SK-N-SH (cell line): Measurements from ENCODE around the gene HTRA2. TPM values are rescaled to one million over a fixed set of nuclear protein-coding genes. Genes with fewer than 3 reads are reported as not detected.
A peak's percentile ranks its signal among the peaks of the same experiment; 100 is the strongest.

Source experiments
- CTCF ChIA-PET: fragments of 300-600, 350-600 bp; formaldehyde crosslinking; extraction: SDS; loops from one replicate; lab custom pipeline; 2021; lab: Yijun Ruan, JAX
- POLR2A ChIA-PET: fragments of 350-600 bp; sonication (Branson Sonifier 250); formaldehyde crosslinking; extraction: SDS; loops from one replicate; lab custom pipeline; 2020; ENCODE audit warnings: antibody characterized with exemption, inconsistent platforms; lab: Yijun Ruan, JAX
- DNase-seq: peaks from one replicate; pipeline ENCODE4 v3.0.0; 2012
- H2AFZ ChIP-seq: fragments of 200-600 bp; sonication (generic); 2 replicates; pipeline ENCODE4 v1.8.1; 2016; ENCODE audit warnings: antibody characterized with exemption, mild to moderate bottlenecking, low read depth
- H3F3A ChIP-seq: fragments of 200-600 bp; sonication (generic); replicated peaks from 2 replicates; pipeline ENCODE3; 2016; ENCODE audit warnings: antibody characterized with exemption, mild to moderate bottlenecking; ENCODE audit not compliant: insufficient read depth
- H3K27ac ChIP-seq, 2 experiments: fragments of 200-500 bp in 1 of 2; fragments of 200-600 bp in 1 of 2; sonication (Bioruptor generic) in 1 of 2; sonication (generic), shearing (Covaris generic) in 1 of 2; 2 replicates each; pipeline versions ENCODE4 v1.5.1 to v1.6.1; 2014 to 2016; ENCODE audit warnings: low read depth in 2 of 2, inconsistent platforms in 1 of 2, low read length in 1 of 2, mild to moderate bottlenecking in 1 of 2, mixed read lengths in 1 of 2
- H3K27me3 ChIP-seq: fragments of 200-600 bp; sonication (generic), shearing (Covaris generic); 2 replicates; pipeline ENCODE4 v1.6.1; 2016; ENCODE audit warnings: mixed run types; ENCODE audit not compliant: insufficient read depth
- H3K36me3 ChIP-seq, 2 experiments: fragments of 200-500 bp in 1 of 2; fragments of 200-600 bp in 1 of 2; sonication (Bioruptor generic) in 1 of 2; sonication (generic) in 1 of 2; replicated peaks in 1 of 2; 2 replicates each; pipeline versions ENCODE3 to v1.5.1; 2014 to 2016; ENCODE audit warnings: low read length in 1 of 2, mild to moderate bottlenecking in 1 of 2; ENCODE audit not compliant: insufficient read depth in 2 of 2, control insufficient read depth in 1 of 2
- H3K4me1 ChIP-seq, 2 experiments: fragments of 200-500 bp in 1 of 2; fragments of 200-600 bp in 1 of 2; sonication (Bioruptor generic) in 1 of 2; sonication (generic), shearing (Covaris generic) in 1 of 2; 2 replicates each; pipeline versions ENCODE4 v1.5.1 to v1.6.1; 2014 to 2016; ENCODE audit warnings: low read depth in 1 of 2, low read length in 1 of 2, mixed run types in 1 of 2; ENCODE audit not compliant: insufficient read depth in 2 of 2, control insufficient read depth in 1 of 2
- H3K4me2 ChIP-seq: fragments of 200-600 bp; sonication (generic), shearing (Covaris generic); 2 replicates; pipeline ENCODE4 v1.6.1; 2017; ENCODE audit warnings: mixed run types
- H3K4me3 ChIP-seq, 2 experiments: fragments of 200-500 bp in 1 of 2; fragments of 200-600 bp in 1 of 2; sonication (Bioruptor generic) in 1 of 2; sonication (generic), shearing (Covaris generic) in 1 of 2; 2 replicates each; pipeline versions ENCODE4 v1.5.1 to v1.8.1; 2014 to 2016; ENCODE audit warnings: low read depth in 2 of 2, inconsistent platforms in 1 of 2, low read length in 1 of 2, mild to moderate bottlenecking in 1 of 2, mixed read lengths in 1 of 2, moderate library complexity in 1 of 2
- H3K79me2 ChIP-seq: fragments of 200-600 bp; sonication (generic); 2 replicates; pipeline ENCODE4 v1.8.1; 2017; ENCODE audit warnings: mild to moderate bottlenecking; ENCODE audit not compliant: insufficient read depth
- H3K9ac ChIP-seq: fragments of 200-600 bp; sonication (generic); 2 replicates; pipeline ENCODE4 v1.6.1; 2017; ENCODE audit warnings: mixed run types
- H3K9me2 ChIP-seq: fragments of 200-600 bp; sonication (generic); 2 replicates; pipeline ENCODE4 v1.6.1; 2017; ENCODE audit warnings: mixed run types
- H3K9me3 ChIP-seq: fragments of 200-600 bp; sonication (generic); 2 replicates; pipeline ENCODE4 v1.6.1; 2017; ENCODE audit warnings: mixed run types, mild to moderate bottlenecking, moderate library complexity
- H4K20me1 ChIP-seq: fragments of 200-600 bp; sonication (generic); 2 replicates; pipeline ENCODE4 v1.6.1; 2017; ENCODE audit warnings: mild to moderate bottlenecking, mixed run types; ENCODE audit not compliant: insufficient read depth
- ELF1 ChIP-seq: IDR thresholded peaks from 2 replicates; pipeline ENCODE4 v1.4.0; 2012
- EP300 ChIP-seq, 2 experiments: IDR thresholded peaks; 2 replicates each; pipeline versions ENCODE4 v1.4.0 to v1.6.1; 2012; ENCODE audit warnings: borderline replicate concordance in 1 of 2, low read depth in 1 of 2, low read length in 1 of 2
- FOSL2 ChIP-seq: IDR thresholded peaks from 2 replicates; pipeline ENCODE4 v1.4.0; 2012; ENCODE audit warnings: low read depth, mild to moderate bottlenecking, moderate library complexity, borderline replicate concordance
- FOXJ3 ChIP-seq: sonication (generic); formaldehyde crosslinking; IDR thresholded peaks from 2 replicates; pipeline ENCODE4 v1.5.1; 2020; ENCODE audit warnings: mild to moderate bottlenecking, missing genetic modification reagents
- GATA2 ChIP-seq: sonication (generic); formaldehyde crosslinking; IDR thresholded peaks from 2 replicates; pipeline ENCODE4 v1.5.0; 2020; ENCODE audit warnings: mild to moderate bottlenecking, missing genetic modification reagents
- MAX ChIP-seq: IDR thresholded peaks from 2 replicates; pipeline ENCODE4 v1.4.0; 2012; ENCODE audit warnings: low read depth
- MEF2A ChIP-seq: IDR thresholded peaks from 2 replicates; pipeline ENCODE4 v1.4.0; 2012; ENCODE audit warnings: low read depth, borderline replicate concordance
- PBX3 ChIP-seq: IDR thresholded peaks from 2 replicates; pipeline ENCODE4; 2012
- POLR2AphosphoS5 ChIP-seq: IDR thresholded peaks from 2 replicates; pipeline ENCODE4 v1.6.1; 2012; ENCODE audit warnings: low read depth, low read length
- REST ChIP-seq: IDR thresholded peaks from 2 replicates; pipeline ENCODE4 v1.6.1; 2012; ENCODE audit warnings: mild to moderate bottlenecking, low read depth, low read length, moderate library complexity
- RFX5 ChIP-seq: IDR thresholded peaks from 2 replicates; pipeline ENCODE4 v1.6.1; 2012; ENCODE audit warnings: mild to moderate bottlenecking, improper control_type of control experiment, low read length
- RXRA ChIP-seq: IDR thresholded peaks from 2 replicates; pipeline ENCODE4 v1.4.0; 2012; ENCODE audit warnings: low read depth, mild to moderate bottlenecking, borderline replicate concordance
- SMC3 ChIP-seq: IDR thresholded peaks from 2 replicates; pipeline ENCODE4 v1.6.1; 2012; ENCODE audit warnings: low read depth, low read length, improper control_type of control experiment
- TCF12 ChIP-seq: IDR thresholded peaks from 2 replicates; pipeline ENCODE4 v1.4.0; 2012
- TEAD4 ChIP-seq: IDR thresholded peaks from 2 replicates; pipeline ENCODE4 v1.4.0; 2012; ENCODE audit warnings: mild to moderate bottlenecking, borderline replicate concordance; ENCODE audit not compliant: insufficient read depth
- ZBTB33 ChIP-seq: IDR thresholded peaks from 2 replicates; pipeline ENCODE4 v1.4.0; 2012; ENCODE audit warnings: low read depth, borderline replicate concordance
- WGBS: methylation state at CpG from one replicate; pipeline ENCODE4 v1.1.6; 2017; ENCODE audit warnings: low lambda C conversion rate; 5-methylcytosine and 5-hydroxymethylcytosine counted together
- polyA plus RNA-seq, 3 experiments: library from polyadenylated mRNA; depleted of rRNA; stranded (reverse); fragments of >200 nt; gene quantifications; 2 replicates each; pipeline ENCODE4 v1.2.3, GENCODE V29; 2012

Gene HTRA2
- polyA plus RNA-seq, 1 of the 3 experiments (the other 2 are of a cell fraction), result 55.7 TPM

GRCh38 chr2:74567881-74568280 is 38.1 kb downstream of the HTRA2 start:
- H3K9me2 ChIP-seq, result no peaks in the 10 kb centered on the region
- 39% methylated on average over 5 of the region's 5 CpGs for WGBS
- CTCF ChIA-PET, result interaction anchor here (0.8 to 3.6 kb wide), 4 partner anchors 9 to 29 kb away, joined by 3 to 24 read pairs (median 5); no protein-coding TSS in a partner anchor
- TF ChIP-seq PBX3 (no peak), TCF12 (peak; percentile 39; the same call in 1 of the 2 replicates), FOSL2 (0 out of 2 replicates have a peak, but pooled peaks have one; percentile 17)
- no peak overlapping the region for H3K4me3 ChIP-seq
- no peaks in the 10 kb centered on the region for H3K9me3 ChIP-seq
- H2AFZ ChIP-seq, result peak overlapping the region; percentile 50
- H3K9ac ChIP-seq, result peak overlapping the region; percentile 61; the same call in 1 of the 2 replicates
- no peaks in the 10 kb centered on the region for H3K79me2 ChIP-seq
- POLR2A ChIA-PET, result no interaction called here
- no peak for DNase-seq
- no peaks in the 10 kb centered on the region for H3K27me3 ChIP-seq
- peaks cover 3 to 18% of the 10 kb centered on the region in 2 experiments; a peak in 2 of 4 replicates for H3K4me1 ChIP-seq
- H3K36me3 ChIP-seq, result no peaks in the 10 kb centered on the region
- peak overlapping the region; percentile 86 to 93; a peak in 3 of 4 replicates for H3K27ac ChIP-seq
- no peaks in the 10 kb centered on the region for H4K20me1 ChIP-seq
- H3F3A ChIP-seq, result peaks cover 44% of the 10 kb centered on the region
- peak overlapping the region; percentile 43 for H3K4me2 ChIP-seq

GRCh38 chr2:74569686-74570085 is 40.0 kb downstream of the HTRA2 start:
- Histone ChIP-seq H3K4me3 (no peak overlapping the region), H3K27ac (peak overlapping the region in 1 of 2 experiments; percentile 93; a peak in 1 of 4 replicates), H2AFZ (no peak overlapping the region), H3F3A (peaks cover 56% of the 10 kb centered on the region), H3K9me3 (no peaks in the 10 kb centered on the region), H3K4me1 (peaks cover 5 to 26% of the 10 kb centered on the region in 2 experiments; a peak in 3 of 4 replicates), H3K9me2 (no peaks in the 10 kb centered on the region), H3K4me2 (no peak overlapping the region), H3K27me3 (no peaks in the 10 kb centered on the region), H3K79me2 (no peaks in the 10 kb centered on the region), H3K9ac (no peak overlapping the region), H3K36me3 (no peaks in the 10 kb centered on the region), H4K20me1 (no peaks in the 10 kb centered on the region)
- POLR2A ChIA-PET, result no interaction called here
- no peak for DNase-seq
- no peak for TF ChIP-seq MAX
- TF ChIP-seq MEF2A, result no peak
- no peak for TF ChIP-seq RFX5
- no peak for TF ChIP-seq FOXJ3 (CRISPR knock-in tag)
- TF ChIP-seq EP300 (IDR thresholded peaks at IDR 0.05; ENCODE audit: borderline replicate concordance in 1 of 2, low read depth in 1 of 2, low read length in 1 of 2), result no peak
- TF ChIP-seq SMC3, result no peak
- TF ChIP-seq ZBTB33, result no peak
- TF ChIP-seq RXRA, result no peak
- TF ChIP-seq ELF1, result no peak
- TF ChIP-seq TEAD4, result no peak
- TF ChIP-seq REST, result no peak
- no peak for TF ChIP-seq GATA2
- no peak for TF ChIP-seq POLR2AphosphoS5
- CTCF ChIA-PET, result interaction anchor here (1.1 to 3.6 kb wide), 2 partner anchors 17 to 19 kb away, joined by 3 to 24 read pairs; no protein-coding TSS in a partner anchor
- 90% methylated on average over 1 of the region's 1 CpG for WGBS
